Measurements from ENCODE around the gene TAF7.

Gene TAF7

DNA sequence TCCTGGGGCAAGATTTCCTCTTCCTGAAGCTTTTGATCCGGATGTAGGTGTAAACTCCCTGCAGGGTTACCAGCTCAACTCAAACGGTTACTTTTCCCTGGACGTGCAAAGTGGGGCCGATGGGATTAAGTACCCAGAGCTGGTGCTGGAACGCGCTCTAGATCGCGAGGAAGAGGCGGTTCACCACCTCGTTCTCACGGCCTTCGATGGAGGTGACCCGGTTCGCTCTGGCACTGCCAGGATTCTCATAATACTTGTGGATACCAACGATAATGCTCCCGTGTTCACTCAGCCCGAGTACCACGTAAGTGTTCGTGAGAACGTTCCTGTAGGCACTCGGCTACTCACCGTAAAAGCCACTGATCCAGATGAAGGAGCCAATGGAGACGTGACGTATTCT lies 35.1 kb upstream of the TAF7 start:
- no peak overlapping the region for H3K27ac ChIP-seq (ENCODE audit: low read depth, low read length)
- no peaks in the 10 kb centered on the region for H4K20me1 ChIP-seq (ENCODE audit: low read depth, low read length)
- no peaks in the 10 kb centered on the region for H3K27me3 ChIP-seq (ENCODE audit: low read length)
- H3K9ac ChIP-seq (ENCODE audit: low read length), result no peak overlapping the region
- no peaks in the 10 kb centered on the region for H3K9me2 ChIP-seq (replicated peaks; ENCODE audit: insufficient read depth, low read length)
- no peak overlapping the region for H3K4me2 ChIP-seq (ENCODE audit: low read depth, low read length, poor library complexity, severe bottlenecking)
- H3K4me3 ChIP-seq (ENCODE audit: insufficient read depth, low read length, poor library complexity, severe bottlenecking), result no peak overlapping the region
- no peak for TF ChIP-seq EZH2phosphoT487 (conservative IDR thresholded peaks at IDR 0.05; ENCODE audit: low read length)
- TF ChIP-seq, protein P1, sequence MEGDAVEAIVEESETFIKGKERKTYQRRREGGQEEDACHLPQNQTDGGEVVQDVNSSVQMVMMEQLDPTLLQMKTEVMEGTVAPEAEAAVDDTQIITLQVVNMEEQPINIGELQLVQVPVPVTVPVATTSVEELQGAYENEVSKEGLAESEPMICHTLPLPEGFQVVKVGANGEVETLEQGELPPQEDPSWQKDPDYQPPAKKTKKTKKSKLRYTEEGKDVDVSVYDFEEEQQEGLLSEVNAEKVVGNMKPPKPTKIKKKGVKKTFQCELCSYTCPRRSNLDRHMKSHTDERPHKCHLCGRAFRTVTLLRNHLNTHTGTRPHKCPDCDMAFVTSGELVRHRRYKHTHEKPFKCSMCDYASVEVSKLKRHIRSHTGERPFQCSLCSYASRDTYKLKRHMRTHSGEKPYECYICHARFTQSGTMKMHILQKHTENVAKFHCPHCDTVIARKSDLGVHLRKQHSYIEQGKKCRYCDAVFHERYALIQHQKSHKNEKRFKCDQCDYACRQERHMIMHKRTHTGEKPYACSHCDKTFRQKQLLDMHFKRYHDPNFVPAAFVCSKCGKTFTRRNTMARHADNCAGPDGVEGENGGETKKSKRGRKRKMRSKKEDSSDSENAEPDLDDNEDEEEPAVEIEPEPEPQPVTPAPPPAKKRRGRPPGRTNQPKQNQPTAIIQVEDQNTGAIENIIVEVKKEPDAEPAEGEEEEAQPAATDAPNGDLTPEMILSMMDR (IDR thresholded peaks at IDR 0.05; ENCODE audit: insufficient read depth, low read length, poor library complexity, severe bottlenecking), result no peak
- H3F3A ChIP-seq (ENCODE audit: insufficient read depth), result 0 out of 2 replicates have a peak, but pooled peaks cover 5% of the 10 kb centered on the region
- H3K36me3 ChIP-seq (ENCODE audit: low read length), result no peaks in the 10 kb centered on the region; the same call in 1 of the 2 replicates
- H2AFZ ChIP-seq (ENCODE audit: low read depth, low read length, severe bottlenecking), result no peak overlapping the region
- peaks cover 2% of the 10 kb centered on the region; the same call in 1 of the 2 replicates for H3K9me3 ChIP-seq (ENCODE audit: insufficient read depth, low read length)
- no peaks in the 10 kb centered on the region for H3K79me2 ChIP-seq (ENCODE audit: insufficient read depth, low read length)

DNA sequence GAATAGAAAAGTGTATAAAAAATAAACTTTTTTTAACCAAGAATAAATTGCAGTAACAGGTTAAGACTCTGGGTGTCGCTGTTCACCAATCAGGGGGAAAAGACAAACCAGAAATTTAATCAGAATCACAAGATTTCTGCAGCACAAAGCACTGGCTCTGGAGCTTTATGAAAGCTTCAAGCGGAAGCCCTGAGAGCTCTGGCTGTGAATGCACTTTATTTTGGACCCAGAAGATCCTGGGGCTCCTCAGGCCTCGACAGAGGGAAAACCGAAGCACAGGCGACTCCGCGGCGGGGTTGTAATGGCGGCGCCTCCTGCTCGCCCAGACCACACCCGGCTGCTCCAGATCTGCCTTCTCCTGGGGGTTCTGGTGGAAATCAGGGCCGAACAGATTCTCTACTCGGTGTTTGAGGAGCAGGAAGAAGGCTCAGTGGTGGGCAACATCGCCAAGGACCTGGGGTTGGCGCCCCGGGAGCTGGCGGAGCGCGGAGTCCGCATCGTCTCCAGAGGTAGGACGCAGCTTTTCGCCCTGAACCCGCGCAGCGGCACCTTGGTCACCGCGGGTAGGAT lies 34.4 kb upstream of the TAF7 start, which contains the start of gene PCDHGA4:
TSS of gene PCDHGA4 (plus strand) at position 122 of the 570 bp plus-strand sequence. CDS start at position 209, 87 bp downstream.
- Histone ChIP-seq H3K27me3 (ENCODE audit: low read length) (no peaks in the 10 kb centered on the region), H3K4me2 (ENCODE audit: low read depth, low read length, poor library complexity, severe bottlenecking) (peak within 1 kb of the TSS; percentile 32), H3K79me2 (ENCODE audit: insufficient read depth, low read length) (no peaks in the 10 kb centered on the region), H2AFZ (ENCODE audit: low read depth, low read length, severe bottlenecking) (no peak within 1 kb of the TSS), H3K9me3 (ENCODE audit: insufficient read depth, low read length) (no peaks in the 10 kb centered on the region), H3F3A (ENCODE audit: insufficient read depth) (0 out of 2 replicates have a peak, but pooled peaks cover 5% of the 10 kb centered on the region), H3K36me3 (ENCODE audit: low read length) (no peaks in the 10 kb centered on the region), H3K27ac (ENCODE audit: low read depth, low read length) (no peak within 1 kb of the TSS), H3K9me2 (replicated peaks; ENCODE audit: insufficient read depth, low read length) (no peaks in the 10 kb centered on the region), H4K20me1 (ENCODE audit: low read depth, low read length) (no peaks in the 10 kb centered on the region), H3K4me3 (ENCODE audit: insufficient read depth, low read length, poor library complexity, severe bottlenecking) (no peak within 1 kb of the TSS), H3K9ac (ENCODE audit: low read length) (peak within 1 kb of the TSS; percentile 11; the same call in 1 of the 2 replicates)
- no peak for TF ChIP-seq EZH2phosphoT487 (conservative IDR thresholded peaks at IDR 0.05; ENCODE audit: low read length)
- TF ChIP-seq, protein P1 (IDR thresholded peaks at IDR 0.05; ENCODE audit: insufficient read depth, low read length, poor library complexity, severe bottlenecking), result peak; percentile 56

DNA sequence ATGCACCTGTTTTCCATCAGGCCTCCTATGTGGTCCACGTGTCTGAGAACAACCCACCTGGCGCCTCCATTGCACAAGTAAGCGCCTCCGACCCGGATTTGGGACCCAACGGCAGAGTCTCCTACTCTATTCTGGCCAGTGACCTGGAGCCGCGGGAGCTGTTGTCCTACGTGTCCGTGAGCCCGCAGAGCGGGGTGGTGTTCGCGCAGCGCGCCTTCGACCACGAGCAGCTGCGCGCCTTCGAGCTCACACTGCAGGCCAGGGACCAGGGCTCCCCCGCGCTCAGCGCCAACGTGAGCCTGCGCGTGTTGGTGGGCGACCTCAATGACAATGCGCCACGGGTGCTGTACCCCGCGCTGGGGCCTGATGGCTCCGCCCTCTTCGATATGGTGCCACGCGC lies 31.0 kb upstream of the TAF7 start:
- TF ChIP-seq, protein P1 (IDR thresholded peaks at IDR 0.05; ENCODE audit: insufficient read depth, low read length, poor library complexity, severe bottlenecking), result no peak
- TF ChIP-seq EZH2phosphoT487 (conservative IDR thresholded peaks at IDR 0.05; ENCODE audit: low read length), result no peak
- H3K9me3 ChIP-seq (ENCODE audit: insufficient read depth, low read length), result no peaks in the 10 kb centered on the region

More for the DNA sequence above, 31.0 kb upstream of the TAF7 start:
- H3K9ac ChIP-seq (ENCODE audit: low read length), result no peak overlapping the region
- no peaks in the 10 kb centered on the region for H3K36me3 ChIP-seq (ENCODE audit: low read length)
- H3F3A ChIP-seq (ENCODE audit: insufficient read depth), result 0 out of 2 replicates have a peak, but pooled peaks cover 5% of the 10 kb centered on the region
- H3K9me2 ChIP-seq (replicated peaks; ENCODE audit: insufficient read depth, low read length), result no peaks in the 10 kb centered on the region
- no peak overlapping the region for H3K27ac ChIP-seq (ENCODE audit: low read depth, low read length)
- no peaks in the 10 kb centered on the region for H3K79me2 ChIP-seq (ENCODE audit: insufficient read depth, low read length)
- no peak overlapping the region for H3K4me2 ChIP-seq (ENCODE audit: low read depth, low read length, poor library complexity, severe bottlenecking)
- H2AFZ ChIP-seq (ENCODE audit: low read depth, low read length, severe bottlenecking), result no peak overlapping the region
- no peaks in the 10 kb centered on the region for H4K20me1 ChIP-seq (ENCODE audit: low read depth, low read length)
- H3K4me3 ChIP-seq (ENCODE audit: insufficient read depth, low read length, poor library complexity, severe bottlenecking), result no peak overlapping the region
- H3K27me3 ChIP-seq (ENCODE audit: low read length), result no peaks in the 10 kb centered on the region

Measured in SU-DHL-6 (cell line).